ENCODE data around the gene NOVA2. TPM values are rescaled to one million over a fixed set of nuclear protein-coding genes. Genes with fewer than 3 reads are reported as not detected.

NOVA2 gene
- total RNA-seq, 4 donors from 2014 or later: 1.2 to 4.6 (median 2.7) TPM

- Histone ChIP-seq H3K27me3 (no peaks in the 10 kb centered on the region), H3K4me3 (peak overlapping the region; percentile 68 to 91 (median 78)), H3K36me3 (peaks cover 0 to 18% (median 9%) of the 10 kb centered on the region in 4 donors), H3K4me1 (peaks cover 32 to 51% (median 49%) of the 10 kb centered on the region in 4 donors), H3K27ac (replicated peaks in 1 of 4) (peak overlapping the region; percentile 88 to 93 (median 90)), H3K9me3 (no peaks in the 10 kb centered on the region)
- intact Hi-C loops (cut with DNase I): loop anchor here (5.0 kb wide), 1 partner anchor 68 kb away; the partner anchor contains the start of gene RSPH6A
- TF ChIP-seq POLR2AphosphoS5 (IDR thresholded peaks at IDR 0.05): no peak
- no peak for TF ChIP-seq EP300 (IDR thresholded peaks at IDR 0.05)
- TF ChIP-seq, protein P1, sequence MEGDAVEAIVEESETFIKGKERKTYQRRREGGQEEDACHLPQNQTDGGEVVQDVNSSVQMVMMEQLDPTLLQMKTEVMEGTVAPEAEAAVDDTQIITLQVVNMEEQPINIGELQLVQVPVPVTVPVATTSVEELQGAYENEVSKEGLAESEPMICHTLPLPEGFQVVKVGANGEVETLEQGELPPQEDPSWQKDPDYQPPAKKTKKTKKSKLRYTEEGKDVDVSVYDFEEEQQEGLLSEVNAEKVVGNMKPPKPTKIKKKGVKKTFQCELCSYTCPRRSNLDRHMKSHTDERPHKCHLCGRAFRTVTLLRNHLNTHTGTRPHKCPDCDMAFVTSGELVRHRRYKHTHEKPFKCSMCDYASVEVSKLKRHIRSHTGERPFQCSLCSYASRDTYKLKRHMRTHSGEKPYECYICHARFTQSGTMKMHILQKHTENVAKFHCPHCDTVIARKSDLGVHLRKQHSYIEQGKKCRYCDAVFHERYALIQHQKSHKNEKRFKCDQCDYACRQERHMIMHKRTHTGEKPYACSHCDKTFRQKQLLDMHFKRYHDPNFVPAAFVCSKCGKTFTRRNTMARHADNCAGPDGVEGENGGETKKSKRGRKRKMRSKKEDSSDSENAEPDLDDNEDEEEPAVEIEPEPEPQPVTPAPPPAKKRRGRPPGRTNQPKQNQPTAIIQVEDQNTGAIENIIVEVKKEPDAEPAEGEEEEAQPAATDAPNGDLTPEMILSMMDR (IDR thresholded peaks at IDR 0.05): no peak
- TF ChIP-seq POLR2A (IDR thresholded peaks at IDR 0.05; ENCODE audit: low read depth): no peak
- no peak for DNase-seq (ENCODE audit: extremely low spot score)
- 84% methylated on average over 46 of the region's 72 CpGs for WGBS
These were observed 88.7 kb downstream of the NOVA2 start for GRCh38 chr19:45884682-45885555.

DNA sequence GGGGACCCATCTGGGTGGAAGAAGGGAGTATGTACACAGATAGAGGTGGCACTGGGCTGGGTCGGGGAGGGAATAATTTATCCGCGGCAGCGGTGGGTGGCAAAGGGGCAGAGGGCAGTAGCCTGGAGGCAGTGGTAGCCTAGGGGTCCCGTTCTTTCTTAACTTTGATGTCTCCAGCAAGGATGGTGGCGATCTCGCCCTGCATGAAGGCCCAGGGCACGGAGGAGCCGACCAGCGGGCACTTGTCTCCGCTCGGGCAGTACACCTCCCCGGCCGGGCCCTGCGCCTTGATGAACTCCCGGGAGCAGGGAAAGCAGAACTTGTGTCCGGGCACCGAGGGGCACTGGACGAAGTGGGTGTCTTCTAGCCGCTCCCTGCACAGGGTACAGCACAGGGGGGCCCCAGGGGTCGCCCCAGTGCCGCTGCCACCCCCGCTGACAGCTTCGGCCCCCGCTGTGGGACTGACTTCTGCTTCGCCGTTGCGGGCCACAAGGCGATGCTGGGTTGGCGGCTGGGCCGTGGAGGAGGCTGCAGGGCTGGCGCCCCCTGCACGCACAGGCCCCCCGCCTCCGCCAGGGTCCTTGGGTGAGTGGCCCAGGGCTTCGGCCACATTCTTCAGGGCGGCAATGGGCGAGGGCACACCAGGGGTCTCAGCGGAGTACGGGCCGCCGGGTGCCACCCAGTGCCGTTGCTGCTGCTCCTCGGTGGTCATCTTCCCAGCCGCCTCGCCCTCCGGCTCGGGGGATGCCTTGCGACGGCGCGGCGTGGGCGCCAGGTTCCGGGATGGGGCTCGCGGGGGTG is 89.6 kb downstream of the NOVA2 start:
- WGBS: 93% methylated on average over 38 of the region's 57 CpGs
- peak overlapping the region; percentile 31 to 91 (median 60) for H3K4me3 ChIP-seq
- H3K9me3 ChIP-seq: no peaks in the 10 kb centered on the region
- intact Hi-C loops (cut with DNase I): loop anchor here (5.0 kb wide), 1 partner anchor 67 kb away; the partner anchor contains the start of gene RSPH6A
- no peak for DNase-seq (ENCODE audit: extremely low spot score)
- TF ChIP-seq POLR2AphosphoS5 (IDR thresholded peaks at IDR 0.05) (no peak), EP300 (IDR thresholded peaks at IDR 0.05) (no peak), POLR2A (IDR thresholded peaks at IDR 0.05; ENCODE audit: low read depth) (no peak)
- TF ChIP-seq, protein P1 (IDR thresholded peaks at IDR 0.05): no peak
- peaks cover 0 to 4% (median 0%) of the 10 kb centered on the region in 4 donors for H3K27me3 ChIP-seq
- H3K36me3 ChIP-seq: peaks cover 0 to 18% (median 9%) of the 10 kb centered on the region in 4 donors
- H3K4me1 ChIP-seq: peaks cover 32 to 51% (median 49%) of the 10 kb centered on the region in 4 donors
- peak overlapping the region in 1 of 4 donors; percentile 35 for H3K27ac ChIP-seq (replicated peaks in 1 of 4)

Small RNA genes lying within 50 kb of the gene (small RNA-seq; reads per million reads assigned to genes)
- 57.3 to 72.8 (median 71.0) reads per million in 3 donors for gene MIR769

Other genes starting within 250 kb of the NOVA2 start
- gene FBXO46, start 243.0 kb downstream of the NOVA2 start, total RNA-seq: 10 to 100 TPM in 3 of 4 donors, 1 to 10 TPM in 1; 8.6 to 27.7 (median 18.2) TPM
- not detected for gene MEIOSIN, start 240.4 kb downstream of the NOVA2 start, total RNA-seq
- gene SIX5, start 204.6 kb downstream of the NOVA2 start, total RNA-seq: 10 to 100 TPM; 18.2 to 39.9 (median 28.8) TPM
- 100 to 1,000 TPM; 247 to 487 (median 347) TPM for gene DMPK, start 191.4 kb downstream of the NOVA2 start, total RNA-seq
- 10 to 100 TPM; 56.0 to 88.7 (median 63.3) TPM for gene DMWD, start 181.0 kb downstream of the NOVA2 start, total RNA-seq
- gene RSPH6A, start 158.6 kb downstream of the NOVA2 start, total RNA-seq: under 1 TPM in 1 of 4 donors, not detected in 3; 0.11 TPM
- 10 to 100 TPM; 22.0 to 44.2 (median 36.6) TPM for gene SYMPK, start 110.7 kb downstream of the NOVA2 start, total RNA-seq
- not detected for gene FOXA3, start 109.5 kb downstream of the NOVA2 start, total RNA-seq
- gene IRF2BP1, start 87.7 kb downstream of the NOVA2 start, total RNA-seq: 10 to 100 TPM; 22.4 to 58.7 (median 44.2) TPM
- gene MYPOP, start 71.3 kb downstream of the NOVA2 start, total RNA-seq: 1 to 10 TPM; 3.8 to 7.9 (median 6.0) TPM
- gene NANOS2, start 59.1 kb downstream of the NOVA2 start, total RNA-seq: not detected
- gene CCDC61, start 21.6 kb upstream of the NOVA2 start, total RNA-seq: 1 to 10 TPM; 5.3 to 9.6 (median 8.6) TPM
- under 1 TPM in 1 of 4 donors, not detected in 3; 0.65 TPM for gene PGLYRP1, start 49.2 kb upstream of the NOVA2 start, total RNA-seq
- gene IGFL4, start 67.1 kb upstream of the NOVA2 start, total RNA-seq: not detected
- gene IGFL3, start 150.8 kb upstream of the NOVA2 start, total RNA-seq: not detected
- gene IGFL2, start 174.4 kb upstream of the NOVA2 start, total RNA-seq: not detected

Measured in esophagus muscularis mucosa (tissue), 4 donors.